Aorta (tissue), 5 donors: Measurements from ENCODE around the gene ASS1. TPM values are rescaled to one million over a fixed set of nuclear protein-coding genes. Genes with fewer than 3 reads are reported as not detected.

Source experiments
- ATAC-seq: fragments of 200-7000 bp; cut with Tn5 transposase; one replicate; pipeline ENCODE4 v1.9.1; 2022; ENCODE audit warnings: moderate library complexity; ENCODE audit not compliant: low FRiP score
- DNase-seq, 2 donors: peaks; one replicate each; pipeline ENCODE4 v3.0.0-alpha.2; 2020
- H3K27ac ChIP-seq, 2 donors: one replicate each; pipeline ENCODE4 v1.5.1; 2013; ENCODE audit warnings: low read length in 2 of 2, mild to moderate bottlenecking in 2 of 2, moderate library complexity in 2 of 2, control low read depth in 1 of 2, inconsistent platforms in 1 of 2, low read depth in 1 of 2
- H3K27me3 ChIP-seq, 2 donors: one replicate each; pipeline ENCODE4 v1.6.1; 2013; ENCODE audit warnings: control low read depth in 1 of 2, low read length in 1 of 2, mild to moderate bottlenecking in 1 of 2, moderate library complexity in 1 of 2; ENCODE audit not compliant: insufficient read depth in 2 of 2, control insufficient read depth in 1 of 2
- H3K36me3 ChIP-seq, 2 donors: one replicate each; pipeline ENCODE4 v1.6.1; 2013; ENCODE audit warnings: control low read depth in 1 of 2, low read length in 1 of 2, mild to moderate bottlenecking in 1 of 2; ENCODE audit not compliant: insufficient read depth in 2 of 2, control insufficient read depth in 1 of 2
- H3K4me1 ChIP-seq, 2 donors: one replicate each; pipeline ENCODE4 v1.6.1; 2013; ENCODE audit warnings: low read length in 2 of 2, control low read depth in 1 of 2, mild to moderate bottlenecking in 1 of 2, moderate library complexity in 1 of 2; ENCODE audit not compliant: insufficient read depth in 2 of 2, control insufficient read depth in 1 of 2
- H3K4me3 ChIP-seq, 2 donors: one replicate each; pipeline ENCODE4 v1.5.1; 2013; ENCODE audit warnings: low read length in 2 of 2, control low read depth in 1 of 2, mild to moderate bottlenecking in 1 of 2
- H3K9me3 ChIP-seq: one replicate; pipeline ENCODE4 v1.6.1; 2013; ENCODE audit warnings: mild to moderate bottlenecking, low read length; ENCODE audit not compliant: control insufficient read depth
- WGBS, 2 donors: extraction: QIAGEN DNeasy Blood & Tissue Kit; methylation state at CpG; one replicate each; pipeline ENCODE4 v1.1.7; 2013; 5-methylcytosine and 5-hydroxymethylcytosine counted together
- intact Hi-C, 2 donors: fragments of 100-400 bp; cut with DNase I; formaldehyde crosslinking; loops; one replicate each; pipeline versions ENCODE4 v1.14.2 to v1.15.0; 2022
- polyA plus RNA-seq, 2 donors: library from polyadenylated mRNA; stranded (reverse); fragments of 200-250 nt; gene quantifications; one replicate each; pipeline ENCODE4 v1.2.3, GENCODE V29; 2013
- total RNA-seq, 2 donors: library from RNA; stranded (reverse); fragmentation: NEBNext Ultra II Directional; extraction: Animal tissue kit (Norgen Biotek cat#: 25700); gene quantifications; one replicate each; pipeline ENCODE4 v1.2.1, GENCODE V29; 2021
- donor health status: healthy with polysubstance abuse.
- donor health status: Bipolar disorder and iron deficiency.
- donor health status: DM: no; HTN: no; CAD: no.
- donor health status: DM: no; HTN: no; CAD: no.
- donor health status: DM: yes; HTN: yes; CAD: no.

Gene ASS1
- total and polyA plus RNA-seq, 4 donors = 52.0 to 99.0 (median 78.5) TPM

- WGBS, 2 donors = 96 to 100% methylated on average over 4 of the region's 4 CpGs
- Histone ChIP-seq H3K4me1 (no peaks in the 10 kb centered on the region), H3K4me3 (no peak overlapping the region), H3K27me3 (no peaks in the 10 kb centered on the region), H3K27ac (no peak overlapping the region), H3K9me3 (no peaks in the 10 kb centered on the region), H3K36me3 (no peaks in the 10 kb centered on the region)
- ATAC-seq (no peak), DNase-seq (no peak)
- intact Hi-C loops = no loop called here
Measured at GRCh38 chr9:130452835-130453234, 8.1 kb downstream of the ASS1 start.

- H3K4me1 ChIP-seq = no peaks in the 10 kb centered on the region
- no peaks in the 10 kb centered on the region for H3K27me3 ChIP-seq
- no peak for ATAC-seq
- intact Hi-C loops = no loop called here
- H3K4me3 ChIP-seq = no peak overlapping the region
- H3K36me3 ChIP-seq = no peaks in the 10 kb centered on the region
- 43 to 51% methylated on average over 7 of the region's 7 CpGs for WGBS, 2 donors
- DNase-seq = peak in 1 of 2 donors; percentile 64
- H3K9me3 ChIP-seq = no peaks in the 10 kb centered on the region
- no peak overlapping the region for H3K27ac ChIP-seq
Measured at GRCh38 chr9:130453487-130453886, 8.7 kb downstream of the ASS1 start.

- intact Hi-C loops = no loop called here
- Histone ChIP-seq H3K4me3 (no peak overlapping the region), H3K27ac (no peak overlapping the region)
Measured at GRCh38 chr9:130454096-130454811, 9.5 kb downstream of the ASS1 start.

GRCh38 chr9:130454812-130455325, 10.1 kb downstream of the ASS1 start:
- Histone ChIP-seq H3K4me1 (no peaks in the 10 kb centered on the region), H3K36me3 (no peaks in the 10 kb centered on the region), H3K4me3 (no peak overlapping the region), H3K27ac (no peak overlapping the region), H3K27me3 (no peaks in the 10 kb centered on the region), H3K9me3 (no peaks in the 10 kb centered on the region)
- 33 to 35% methylated on average over 3 of the region's 3 CpGs for WGBS, 2 donors
- ATAC-seq = no peak
- intact Hi-C loops = no loop called here
- no peak for DNase-seq

More at GRCh38 chr9:130454096-130454811, 9.5 kb downstream of the ASS1 start:
- Histone ChIP-seq H3K27me3 (no peaks in the 10 kb centered on the region), H3K36me3 (no peaks in the 10 kb centered on the region), H3K9me3 (no peaks in the 10 kb centered on the region), H3K4me1 (no peaks in the 10 kb centered on the region)
- DNase-seq = no peak
- 92 to 96% methylated on average over 10 of the region's 10 CpGs for WGBS, 2 donors
- ATAC-seq = no peak

GRCh38 chr9:130458027-130458803, 13.5 kb downstream of the ASS1 start:
- intact Hi-C loops = no loop called here
- H3K27ac ChIP-seq = no peak overlapping the region
- ATAC-seq (no peak), DNase-seq (no peak)
- H3K9me3 ChIP-seq = no peaks in the 10 kb centered on the region
- no peaks in the 10 kb centered on the region for H3K36me3 ChIP-seq
- H3K4me1 ChIP-seq = no peaks in the 10 kb centered on the region
- WGBS, 2 donors = 94% methylated on average over 23 of the region's 23 CpGs
- H3K27me3 ChIP-seq = no peaks in the 10 kb centered on the region
- no peak overlapping the region for H3K4me3 ChIP-seq

- DNase-seq (no peak), ATAC-seq (no peak)
- Histone ChIP-seq H3K9me3 (no peaks in the 10 kb centered on the region), H3K36me3 (no peaks in the 10 kb centered on the region), H3K4me3 (no peak overlapping the region), H3K27me3 (no peaks in the 10 kb centered on the region), H3K4me1 (no peaks in the 10 kb centered on the region), H3K27ac (no peak overlapping the region)
- 83 to 88% methylated on average over 5 of the region's 5 CpGs for WGBS, 2 donors
- intact Hi-C loops = no loop called here
Measured at GRCh38 chr9:130458804-130459067, 14.0 kb downstream of the ASS1 start.

- H3K36me3 ChIP-seq = no peaks in the 10 kb centered on the region
- H3K4me3 ChIP-seq = no peak overlapping the region
- H3K27ac ChIP-seq = no peak overlapping the region
- WGBS, 2 donors = 68 to 79% methylated on average over 8 of the region's 8 CpGs
- no peaks in the 10 kb centered on the region for H3K27me3 ChIP-seq
- H3K4me1 ChIP-seq = no peaks in the 10 kb centered on the region
- H3K9me3 ChIP-seq = no peaks in the 10 kb centered on the region
- intact Hi-C loops = no loop called here
- no peak for ATAC-seq
- DNase-seq = no peak
Measured at GRCh38 chr9:130459151-130459550, 14.4 kb downstream of the ASS1 start.

GRCh38 chr9:130459941-130460669, 15.3 kb downstream of the ASS1 start:
- Histone ChIP-seq H3K9me3 (no peaks in the 10 kb centered on the region), H3K27me3 (no peaks in the 10 kb centered on the region), H3K36me3 (no peaks in the 10 kb centered on the region), H3K4me3 (no peak overlapping the region), H3K27ac (no peak overlapping the region), H3K4me1 (no peaks in the 10 kb centered on the region)
- no peak for ATAC-seq
- 54 to 66% methylated on average over 11 of the region's 11 CpGs for WGBS, 2 donors
- DNase-seq = no peak
- intact Hi-C loops = loop anchor here (2.0 kb wide), 1 partner anchor 223 kb away; no protein-coding TSS in a partner anchor
